Suppressor macrophage treated with lipopolysaccharide for 4 hours (primary cell): Measurements from ENCODE around the gene NDUFA13.

Source experiments
- DNase-seq: peaks from one replicate; pipeline ENCODE4 v3.0.0-alpha.2; 2020

The NDUFA13 gene

DNA sequence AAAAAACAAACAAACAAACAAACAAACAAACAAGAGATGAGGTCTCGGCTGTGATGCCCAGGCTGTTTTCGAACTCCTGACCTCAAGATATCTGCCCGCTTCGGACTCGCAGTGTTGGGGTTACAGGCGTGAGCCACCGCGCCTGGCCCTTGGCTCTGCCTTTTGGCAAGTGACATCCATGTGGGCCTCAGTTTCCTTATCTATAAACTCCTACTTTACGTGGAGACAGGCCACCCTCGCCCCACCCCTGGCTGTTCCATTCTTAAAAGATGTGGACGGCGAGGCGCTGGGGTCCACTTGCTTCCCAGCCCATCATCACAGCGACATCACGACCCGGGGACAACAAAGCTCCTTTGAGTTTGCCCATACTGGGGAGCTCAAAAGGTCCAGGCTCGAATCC is 2.3 kb upstream of the NDUFA13 start:
- DNase-seq, result no peak

GRCh38 chr19:19514215-19514657 is 1.8 kb upstream of the NDUFA13 start:
- DNase-seq, result peak; percentile 46

GRCh38 chr19:19514881-19515641 is 964 bp upstream of the NDUFA13 start, which contains the start of gene TSSK6:
Gene TSSK6 (minus strand): TSS chr19:19515548. CDS start chr19:19515427, 121 bp downstream.
- DNase-seq, result no peak

DNA sequence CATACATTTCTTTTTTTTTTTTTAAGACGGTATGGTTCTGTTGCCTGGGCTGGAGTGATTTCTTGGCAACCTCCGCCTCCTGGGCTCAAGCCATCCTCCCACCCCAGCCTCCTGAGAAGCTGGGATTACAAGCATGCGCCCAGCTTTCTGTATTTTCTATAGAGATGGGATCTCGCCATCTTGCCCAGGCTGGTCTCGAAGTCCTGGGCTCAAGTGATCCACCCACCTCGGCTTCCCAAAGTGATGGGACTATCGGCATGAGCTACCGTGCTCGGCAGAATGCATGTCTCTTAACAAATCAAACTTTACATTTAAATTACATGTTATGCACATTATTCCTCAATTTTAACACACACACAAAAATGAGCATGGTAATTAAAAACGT is 1.2 kb downstream of the NDUFA13 start:
- no peak for DNase-seq

DNA sequence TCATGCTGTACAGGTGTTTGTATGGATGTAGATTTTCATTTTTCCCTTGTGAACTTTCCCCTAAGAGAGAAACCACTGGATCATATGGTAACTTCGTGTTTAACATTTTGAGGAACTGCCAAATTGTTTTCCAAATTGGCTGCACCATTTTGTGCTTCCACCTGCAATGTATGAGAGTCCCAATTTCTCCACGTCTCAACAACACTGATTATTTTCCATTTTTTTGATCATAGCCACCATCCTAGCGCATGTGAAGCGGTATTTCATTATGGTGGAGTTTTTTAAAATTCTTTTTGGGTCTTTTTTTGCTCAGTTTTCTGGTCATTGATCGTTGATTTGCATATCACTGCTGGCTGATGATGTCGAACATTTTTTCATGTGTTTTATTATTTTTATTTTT is 5.0 kb downstream of the NDUFA13 start:
- no peak for DNase-seq

- DNase-seq, result no peak
These were observed 7.2 kb downstream of the NDUFA13 start for GRCh38 chr19:19523177-19523576.

DNA sequence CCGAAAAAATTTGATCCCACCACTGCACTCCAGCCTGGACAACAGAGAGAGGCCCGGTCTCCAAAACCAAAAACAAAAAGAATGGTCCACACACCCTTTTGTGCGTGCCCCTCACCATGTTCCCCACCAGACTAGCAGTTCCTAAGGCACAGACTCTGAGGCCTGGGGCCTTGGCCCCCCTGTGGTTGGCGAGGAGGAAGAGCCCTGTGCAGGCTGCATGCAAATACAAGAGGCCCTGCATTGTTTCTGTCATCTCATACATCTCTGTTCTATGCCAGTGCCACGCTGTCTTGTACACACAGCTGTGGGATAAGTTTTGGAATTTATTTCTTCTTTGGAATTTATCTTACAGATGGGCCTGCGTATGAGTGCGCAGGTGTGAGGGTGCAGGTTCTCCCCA is 8.0 kb downstream of the NDUFA13 start:
- DNase-seq, result no peak

DNA sequence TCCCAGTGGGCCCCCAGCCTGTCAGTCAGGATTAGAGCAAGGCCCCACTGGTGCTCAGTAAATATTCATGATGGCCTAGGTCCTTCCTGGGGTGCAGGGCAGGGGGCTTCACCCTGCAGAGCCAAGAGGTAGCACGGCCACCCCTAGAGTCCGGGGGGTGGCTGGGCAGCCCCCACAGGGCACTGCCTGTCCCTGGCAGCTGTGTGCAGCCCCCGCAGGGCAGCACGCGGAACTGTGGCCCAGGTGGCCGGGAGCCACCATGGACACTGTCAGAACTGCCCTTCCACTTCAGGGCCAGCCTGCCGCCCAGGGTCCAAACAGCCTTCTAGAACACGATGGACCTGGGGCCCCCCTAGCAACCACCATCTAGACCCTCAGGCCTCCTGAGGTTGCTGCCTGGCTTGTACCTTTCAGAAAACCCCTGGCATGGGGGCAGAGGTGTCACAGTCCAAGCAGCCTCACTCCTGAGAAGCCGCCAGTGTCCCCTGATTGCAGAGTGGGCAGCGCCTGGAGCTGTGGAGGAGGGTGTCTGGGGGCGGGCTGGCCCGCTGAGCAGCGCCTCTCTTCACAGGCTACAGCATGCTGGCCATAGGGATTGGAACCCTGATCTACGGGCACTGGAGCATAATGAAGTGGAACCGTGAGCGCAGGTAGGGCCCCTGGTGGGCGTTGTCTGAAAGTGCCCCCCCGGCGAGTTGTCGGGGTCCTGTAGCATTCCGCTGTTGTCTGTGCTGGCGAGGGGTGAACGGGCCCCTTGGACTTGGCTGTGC is 9.8 kb downstream of the NDUFA13 start:
- no peak for DNase-seq

DNA sequence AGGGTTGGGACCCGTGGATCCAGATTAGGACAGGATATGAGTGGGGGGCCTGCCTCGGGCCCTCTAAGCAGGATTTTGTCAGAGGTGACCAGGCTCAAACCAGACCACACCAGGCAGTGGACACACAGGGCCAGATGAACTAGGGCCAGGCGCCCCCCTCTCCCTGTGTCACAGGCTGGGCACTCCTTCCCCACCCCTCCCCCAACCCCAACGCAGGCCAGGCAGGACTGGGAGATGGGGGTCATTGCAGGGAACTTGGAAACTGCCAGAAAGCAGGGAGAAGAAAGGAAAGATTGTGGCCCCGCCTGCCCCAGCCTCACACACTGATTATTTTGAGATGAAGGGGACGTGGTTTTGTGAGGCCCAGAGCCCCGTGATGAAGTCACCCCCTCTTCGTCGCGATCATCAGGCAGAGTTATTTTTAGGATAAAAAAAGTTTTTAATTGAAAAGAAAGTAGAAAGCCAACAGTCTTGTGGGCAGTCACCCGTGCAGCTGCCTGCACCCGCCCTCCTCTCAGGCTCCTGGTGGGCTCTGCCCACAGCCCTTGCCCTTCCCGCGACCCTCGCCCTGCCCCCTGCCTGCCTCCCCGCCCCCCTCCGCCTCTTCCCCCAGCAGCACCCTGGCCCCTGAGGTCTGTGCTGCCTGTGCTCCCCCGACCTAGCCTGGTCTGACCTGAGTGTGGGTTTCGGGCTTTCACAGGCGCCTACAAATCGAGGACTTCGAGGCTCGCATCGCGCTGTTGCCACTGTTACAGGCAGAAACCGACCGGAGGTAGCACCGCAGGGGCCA is 10.8 kb downstream of the NDUFA13 start:
- no peak for DNase-seq

DNA sequence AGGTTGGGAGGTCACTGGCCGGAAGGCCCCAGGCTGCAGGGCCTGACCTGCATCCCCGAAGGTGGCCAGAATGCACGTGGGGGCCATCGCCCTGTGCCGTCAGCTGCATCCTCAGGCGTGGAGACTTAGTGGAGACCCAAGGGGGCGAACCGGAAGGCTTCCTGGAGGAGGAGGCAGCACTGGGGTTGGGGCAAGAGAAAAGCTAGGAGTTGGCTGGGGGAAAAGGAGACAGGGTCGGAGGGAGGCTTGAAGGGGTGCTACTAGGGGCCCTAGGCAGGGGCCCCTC is 11.3 kb downstream of the NDUFA13 start:
- no peak for DNase-seq

DNA sequence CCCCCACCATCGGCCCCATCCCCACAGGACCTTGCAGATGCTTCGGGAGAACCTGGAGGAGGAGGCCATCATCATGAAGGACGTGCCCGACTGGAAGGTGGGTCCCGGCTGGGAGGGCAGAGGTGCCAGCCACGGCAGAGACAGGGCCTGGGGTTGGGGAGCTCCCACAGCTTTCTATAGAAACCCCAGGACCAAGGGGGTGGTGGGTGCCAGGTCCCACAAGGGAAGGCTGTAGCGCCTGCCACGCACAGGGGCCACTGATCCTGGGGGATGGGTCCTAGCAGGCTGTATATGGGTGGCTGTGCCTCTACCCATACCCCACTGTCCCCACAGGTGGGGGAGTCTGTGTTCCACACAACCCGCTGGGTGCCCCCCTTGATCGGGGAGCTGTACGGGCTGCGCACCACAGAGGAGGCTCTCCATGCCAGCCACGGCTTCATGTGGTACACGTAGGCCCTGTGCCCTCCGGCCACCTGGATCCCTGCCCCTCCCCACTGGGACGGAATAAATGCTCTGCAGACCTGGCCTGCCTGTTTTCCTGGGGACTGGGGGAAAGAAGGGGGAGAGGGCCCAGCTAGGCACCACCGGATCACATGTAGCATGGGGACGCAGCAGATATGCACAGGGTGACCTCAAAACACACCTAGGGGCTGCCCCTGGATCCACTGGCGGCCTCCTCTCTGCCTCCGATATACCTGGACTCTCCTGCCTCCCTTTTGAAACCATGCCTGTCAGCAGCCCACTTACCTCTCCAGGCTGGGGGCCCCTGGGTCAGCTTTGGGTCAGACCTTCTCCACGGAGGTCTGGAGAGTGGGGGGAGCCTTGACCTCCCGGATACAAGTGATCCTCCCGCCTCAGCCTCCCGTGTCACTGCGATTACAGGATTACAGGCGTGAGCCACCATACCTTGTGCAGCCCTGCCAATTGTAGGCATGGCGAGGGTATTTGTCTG is 11.9 kb downstream of the NDUFA13 start:
- DNase-seq, result no peak

- DNase-seq, result no peak
These were observed 12.9 kb downstream of the NDUFA13 start, which contains the start of gene YJEFN3 for GRCh38 chr19:19528721-19529490. Gene YJEFN3 (plus strand): TSS chr19:19528911. CDS start chr19:19528933, 22 bp downstream.

DNA sequence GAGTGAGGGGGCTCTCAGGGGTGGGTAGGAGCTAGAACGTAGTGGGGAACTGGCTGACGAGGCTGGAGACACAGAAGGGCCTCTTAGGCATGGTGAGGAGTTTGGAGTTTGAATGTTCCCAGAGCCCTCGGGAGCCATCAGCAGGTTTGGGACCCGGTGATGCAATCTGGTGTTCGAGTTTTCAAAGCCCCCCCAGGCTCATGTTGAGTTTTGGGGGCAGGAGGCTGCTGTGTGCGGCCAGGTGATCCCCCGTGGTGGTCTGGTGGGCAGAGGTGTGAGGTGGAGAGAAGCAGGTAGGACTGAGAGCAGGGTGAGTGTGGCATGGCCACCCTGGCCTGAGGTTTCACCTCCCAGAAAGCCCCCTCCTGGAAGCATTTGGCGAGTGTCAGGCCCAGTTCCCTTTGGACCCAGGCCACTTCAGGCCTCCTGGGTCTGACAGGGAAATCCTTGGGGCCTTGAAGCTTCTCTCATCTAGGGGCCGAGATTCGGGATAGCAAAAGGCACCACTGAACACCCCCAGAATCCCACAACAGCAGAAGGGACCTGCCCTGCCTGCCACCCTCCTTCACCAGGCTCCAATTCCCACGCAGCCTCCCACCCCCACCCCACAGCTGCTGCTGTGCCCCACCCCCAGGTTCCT is 13.9 kb downstream of the NDUFA13 start:
- no peak for DNase-seq

DNA sequence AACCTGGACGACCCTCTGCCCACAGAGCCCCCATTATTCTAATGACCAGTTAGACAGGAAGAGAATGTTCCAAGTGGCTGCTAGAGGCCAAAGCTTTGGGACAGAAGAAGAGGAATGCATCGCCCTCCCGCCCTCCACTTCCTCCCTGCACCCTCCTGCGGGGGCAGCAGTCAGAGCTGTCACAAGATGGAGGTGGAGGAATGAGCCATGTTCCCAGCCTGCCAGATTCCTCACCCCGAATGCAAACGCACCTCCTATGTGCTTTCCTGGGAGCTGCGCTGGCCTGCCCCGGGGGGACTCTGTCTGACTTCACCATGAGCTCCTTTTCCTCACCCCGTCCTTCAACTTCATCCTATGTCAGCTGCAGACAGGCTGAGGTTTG is 14.4 kb downstream of the NDUFA13 start:
- DNase-seq, result no peak

DNA sequence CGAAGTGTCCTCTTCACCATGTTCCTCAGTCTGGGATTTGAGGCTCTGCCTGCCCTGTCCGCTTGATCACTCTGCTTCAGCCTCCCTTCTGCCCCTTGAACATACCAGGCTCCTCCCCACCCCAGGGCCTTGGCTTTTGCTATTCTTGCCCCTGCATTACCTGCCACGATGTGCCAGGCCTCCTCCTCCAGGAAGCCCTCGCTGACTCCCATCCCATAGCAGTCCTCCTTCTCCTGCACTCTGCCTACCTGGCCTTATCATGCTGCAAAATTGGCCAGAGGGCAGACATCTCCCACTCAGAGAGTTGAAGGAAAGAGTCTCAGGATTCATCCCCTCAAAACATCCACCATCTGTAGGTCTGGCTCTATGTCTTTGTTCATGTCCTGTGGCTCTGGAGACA is 14.9 kb downstream of the NDUFA13 start:
- DNase-seq, result no peak

- DNase-seq, result peak; percentile 90
These were observed 16.2 kb downstream of the NDUFA13 start for GRCh38 chr19:19531951-19532805.

GRCh38 chr19:19532806-19533701 is 17.0 kb downstream of the NDUFA13 start:
- DNase-seq, result no peak

DNA sequence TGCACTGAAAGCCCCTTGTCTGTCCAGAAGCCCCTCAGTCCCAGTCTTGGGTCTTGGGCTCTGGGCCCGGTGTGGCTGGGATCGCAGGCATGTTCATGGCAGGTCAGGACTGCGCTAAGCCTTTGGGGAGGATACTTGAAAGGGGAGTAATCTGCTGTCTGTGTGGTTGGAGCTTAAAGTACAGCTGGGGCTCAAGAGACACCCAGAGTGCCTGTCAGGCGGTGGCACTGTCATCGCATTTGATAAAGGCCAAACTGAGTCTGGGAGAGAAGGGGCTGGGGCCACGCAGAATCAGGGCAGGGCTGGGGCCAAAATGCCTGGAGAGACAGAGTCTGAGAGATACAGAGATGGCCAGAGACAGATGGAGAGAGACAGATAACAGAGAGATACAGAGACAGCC is 17.8 kb downstream of the NDUFA13 start:
- DNase-seq, result no peak
